Activated naive CD8-positive, alpha-beta T cell treated with anti-CD3 and anti-CD28 coated beads, Interleukin-2, amount 50 U/mL, for 24 hours (primary cell): ENCODE measurements around the gene PIGN.

Source experiments
- ATAC-seq: fragments of 150-1000 bp; cut with Tn5 transposase; one replicate; pipeline ENCODE4 v1.10.0; 2021
- DNase-seq: peaks from one replicate; pipeline ENCODE4 v3.0.0; 2021
- H3K27ac Mint-ChIP-seq: one replicate; pipeline ENCODE4 v1.8.0; 2021; ENCODE audit warnings: mild to moderate bottlenecking, mixed read lengths
- H3K27me3 Mint-ChIP-seq: one replicate; pipeline ENCODE4 v1.8.0; 2021; ENCODE audit warnings: mixed read lengths
- H3K36me3 Mint-ChIP-seq: one replicate; pipeline ENCODE4 v1.8.0; 2021; ENCODE audit warnings: low read depth, mixed read lengths
- H3K4me1 Mint-ChIP-seq: one replicate; pipeline ENCODE4 v1.8.0; 2021; ENCODE audit warnings: mixed read lengths
- H3K4me3 Mint-ChIP-seq: one replicate; pipeline ENCODE4 v1.8.0; 2021; ENCODE audit warnings: mild to moderate bottlenecking, moderate library complexity, mixed read lengths
- H3K9me3 Mint-ChIP-seq: one replicate; pipeline ENCODE4 v1.8.0; 2021; ENCODE audit warnings: mixed read lengths

Gene PIGN

DNA sequence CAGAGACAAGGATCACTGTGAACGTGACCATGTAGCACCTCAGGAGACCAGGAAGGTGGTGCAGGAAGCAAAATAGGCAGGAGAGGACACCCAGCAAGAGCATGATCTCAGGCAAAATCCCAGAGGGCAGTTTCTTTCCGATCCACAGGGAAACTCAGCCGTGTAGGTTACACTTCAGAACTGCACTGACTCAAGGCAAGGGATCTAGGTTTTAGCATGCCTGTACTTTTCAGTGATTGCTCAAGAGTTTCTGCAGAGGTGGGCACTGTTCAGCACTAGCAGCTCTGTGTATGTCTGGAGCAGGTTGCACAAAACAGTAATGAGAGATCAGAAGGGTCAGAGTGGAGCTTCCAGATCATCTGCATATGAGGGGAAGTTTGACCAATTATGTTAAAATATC is 177.3 kb downstream of the PIGN start:
- Mint-ChIP-seq H3K4me1 (no peaks in the 10 kb centered on the region), H3K4me3 (no peak overlapping the region), H3K27me3 (peaks cover 5% of the 10 kb centered on the region), H3K27ac (no peak overlapping the region), H3K36me3 (peaks cover 2% of the 10 kb centered on the region), H3K9me3 (peaks cover 20% of the 10 kb centered on the region)
- DNase-seq, result no peak
- no peak for ATAC-seq

GRCh38 chr18:62001396-62001795 is 185.5 kb downstream of the PIGN start:
- H3K4me1 Mint-ChIP-seq, result no peaks in the 10 kb centered on the region
- H3K27me3 Mint-ChIP-seq, result peaks cover 12% of the 10 kb centered on the region
- H3K9me3 Mint-ChIP-seq, result peaks cover 36% of the 10 kb centered on the region

DNA sequence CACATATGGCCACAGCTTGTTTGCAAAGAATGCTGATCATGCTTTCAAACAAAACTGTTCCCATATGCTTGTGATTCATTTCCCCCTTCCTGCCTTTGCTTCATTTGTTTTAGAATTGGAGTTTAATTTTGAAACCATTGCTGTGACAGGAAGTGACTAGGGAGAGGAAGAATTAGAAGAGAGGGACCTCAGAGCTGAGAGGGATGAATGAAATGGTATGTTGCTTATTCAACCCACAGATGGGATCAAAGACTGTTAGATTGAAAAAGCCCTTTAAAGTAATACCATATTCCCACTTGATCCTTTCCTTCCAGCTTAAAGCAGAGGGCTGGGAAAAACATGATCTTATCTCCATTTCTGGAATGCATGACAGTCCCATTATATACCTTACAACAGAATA is 187.9 kb downstream of the PIGN start:
- no peaks in the 10 kb centered on the region for H3K4me1 Mint-ChIP-seq
- H3K27me3 Mint-ChIP-seq, result peaks cover 12% of the 10 kb centered on the region
- ATAC-seq (no peak), DNase-seq (no peak)
- peaks cover 21% of the 10 kb centered on the region for H3K9me3 Mint-ChIP-seq
- H3K4me3 Mint-ChIP-seq, result no peak overlapping the region
- H3K27ac Mint-ChIP-seq, result no peak overlapping the region
- no peaks in the 10 kb centered on the region for H3K36me3 Mint-ChIP-seq

More at GRCh38 chr18:62001396-62001795, 185.5 kb downstream of the PIGN start:
- DNase-seq (no peak), ATAC-seq (no peak)
- H3K4me3 Mint-ChIP-seq, result no peak overlapping the region
- no peak overlapping the region for H3K27ac Mint-ChIP-seq
- H3K36me3 Mint-ChIP-seq, result peaks cover 2% of the 10 kb centered on the region

DNA sequence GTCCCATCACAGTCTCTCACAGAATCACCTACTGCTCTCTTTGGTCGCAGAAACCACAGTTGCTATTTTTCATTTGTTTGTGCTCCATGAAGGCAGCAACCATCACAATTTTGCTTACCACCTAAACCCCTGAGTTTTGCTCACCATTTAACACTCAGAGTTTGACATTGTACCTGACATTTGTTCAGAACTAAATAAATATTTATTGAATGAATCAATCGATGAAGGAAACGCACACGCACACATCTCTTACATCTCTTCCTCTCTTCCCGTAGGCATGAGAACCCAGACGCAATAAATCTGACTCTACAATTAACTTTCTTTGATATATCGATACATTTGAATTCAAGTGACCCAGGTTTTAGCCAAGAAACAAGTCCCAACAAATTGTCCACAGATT is 188.5 kb downstream of the PIGN start:
- no peak overlapping the region for H3K27ac Mint-ChIP-seq
- H3K4me1 Mint-ChIP-seq, result no peaks in the 10 kb centered on the region
- DNase-seq (no peak), ATAC-seq (no peak)
- peaks cover 10% of the 10 kb centered on the region for H3K27me3 Mint-ChIP-seq
- no peaks in the 10 kb centered on the region for H3K36me3 Mint-ChIP-seq
- H3K9me3 Mint-ChIP-seq, result peaks cover 21% of the 10 kb centered on the region
- H3K4me3 Mint-ChIP-seq, result no peak overlapping the region

GRCh38 chr18:61995618-61996017 is 191.2 kb downstream of the PIGN start:
- H3K9me3 Mint-ChIP-seq, result peaks cover 12% of the 10 kb centered on the region
- no peaks in the 10 kb centered on the region for H3K36me3 Mint-ChIP-seq
- H3K27ac Mint-ChIP-seq, result no peak overlapping the region
- H3K4me3 Mint-ChIP-seq, result no peak overlapping the region
- peaks cover 8% of the 10 kb centered on the region for H3K27me3 Mint-ChIP-seq
- peaks cover 8% of the 10 kb centered on the region for H3K4me1 Mint-ChIP-seq
- ATAC-seq (no peak), DNase-seq (no peak)

DNA sequence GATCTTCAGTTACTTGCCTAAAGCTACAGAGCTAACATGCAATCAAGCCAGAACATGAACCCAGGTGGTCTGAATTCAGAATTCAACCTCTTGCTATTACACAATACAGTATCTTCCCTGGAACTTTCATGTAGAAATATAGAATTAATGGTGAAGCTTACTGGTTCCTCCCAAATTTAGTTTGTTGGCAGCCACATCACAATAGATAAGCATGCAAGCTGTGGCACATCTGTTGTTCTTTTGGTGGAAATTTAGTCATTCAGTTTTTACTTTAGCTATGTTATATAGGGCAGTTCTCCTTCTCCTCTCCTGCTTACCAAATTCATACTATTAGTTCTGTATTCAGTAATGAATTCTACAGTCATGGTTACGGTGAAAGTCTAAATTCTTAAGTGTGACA is 193.0 kb downstream of the PIGN start:
- Mint-ChIP-seq H3K36me3 (no peaks in the 10 kb centered on the region), H3K9me3 (no peaks in the 10 kb centered on the region), H3K27ac (no peak overlapping the region), H3K27me3 (peaks cover 8% of the 10 kb centered on the region), H3K4me1 (peaks cover 8% of the 10 kb centered on the region), H3K4me3 (no peak overlapping the region)
- ATAC-seq, result no peak
- no peak for DNase-seq

DNA sequence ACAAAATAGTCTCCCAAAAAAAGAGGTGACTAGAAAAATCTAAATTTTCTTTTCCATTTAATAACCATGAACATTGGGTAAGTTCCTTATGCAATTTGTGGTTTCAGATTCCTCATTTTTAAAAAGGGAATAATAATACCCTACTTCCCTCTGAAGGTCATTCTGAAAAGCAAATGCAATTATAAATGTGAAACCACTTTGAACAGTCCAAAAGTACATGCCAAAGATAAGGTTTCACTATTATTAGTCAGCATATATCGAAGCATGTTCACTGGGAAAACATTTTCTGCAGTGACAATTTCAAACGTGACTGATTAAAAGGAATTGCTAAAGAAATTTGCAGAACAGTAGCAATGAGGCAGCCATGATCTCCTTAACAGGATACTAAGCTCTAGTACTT is 193.9 kb downstream of the PIGN start:
- no peak overlapping the region for H3K27ac Mint-ChIP-seq
- ATAC-seq (no peak), DNase-seq (no peak)
- H3K4me3 Mint-ChIP-seq, result no peak overlapping the region
- H3K36me3 Mint-ChIP-seq, result no peaks in the 10 kb centered on the region
- peaks cover 8% of the 10 kb centered on the region for H3K4me1 Mint-ChIP-seq
- no peaks in the 10 kb centered on the region for H3K9me3 Mint-ChIP-seq
- H3K27me3 Mint-ChIP-seq, result peaks cover 6% of the 10 kb centered on the region

DNA sequence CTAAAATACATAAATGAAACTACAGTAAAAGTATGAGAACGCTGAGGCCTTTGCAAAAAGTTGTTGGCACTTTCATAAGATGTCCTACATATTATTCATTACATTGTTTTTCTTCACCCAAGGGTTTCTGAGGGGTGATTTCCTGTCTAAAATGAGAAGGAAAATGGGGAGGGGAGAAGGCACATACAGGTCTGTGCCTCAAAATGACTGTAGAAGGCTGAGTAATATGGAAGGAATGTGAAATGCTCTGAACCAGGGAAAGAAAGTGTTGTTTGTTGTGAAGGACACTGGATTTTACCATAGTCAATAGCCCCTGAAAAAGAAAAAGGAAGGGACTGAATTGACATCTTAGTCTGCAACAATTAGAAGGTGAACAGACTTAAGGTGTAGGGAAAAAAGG is 194.6 kb downstream of the PIGN start:
- H3K4me3 Mint-ChIP-seq, result no peak overlapping the region
- no peaks in the 10 kb centered on the region for H3K9me3 Mint-ChIP-seq
- DNase-seq (no peak), ATAC-seq (no peak)
- H3K36me3 Mint-ChIP-seq, result no peaks in the 10 kb centered on the region
- peaks cover 8% of the 10 kb centered on the region for H3K4me1 Mint-ChIP-seq
- peaks cover 6% of the 10 kb centered on the region for H3K27me3 Mint-ChIP-seq
- no peak overlapping the region for H3K27ac Mint-ChIP-seq

GRCh38 chr18:61991836-61992235 is 195.0 kb downstream of the PIGN start:
- no peak for DNase-seq
- Mint-ChIP-seq H3K9me3 (no peaks in the 10 kb centered on the region), H3K4me1 (peaks cover 8% of the 10 kb centered on the region), H3K36me3 (no peaks in the 10 kb centered on the region), H3K27me3 (peaks cover 1% of the 10 kb centered on the region), H3K4me3 (no peak overlapping the region), H3K27ac (no peak overlapping the region)
- ATAC-seq, result no peak

DNA sequence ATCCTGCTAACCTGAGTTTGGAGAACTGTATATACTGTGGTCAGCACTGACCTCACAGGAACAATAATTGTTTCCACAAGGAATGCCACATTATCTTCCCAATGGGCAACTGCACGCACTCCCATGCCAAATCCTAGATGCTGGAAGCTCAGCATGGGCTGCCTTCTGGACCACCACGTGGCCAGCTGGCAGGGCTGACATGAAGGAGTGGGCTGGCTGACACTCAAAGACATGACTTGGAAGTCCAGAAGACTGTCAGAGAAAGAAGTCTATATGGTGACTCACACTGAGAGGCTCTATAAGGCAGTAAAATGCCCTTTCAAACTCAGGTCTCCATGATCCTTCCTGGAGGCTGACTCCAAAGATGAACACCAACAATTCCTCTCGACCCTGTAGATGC is 195.7 kb downstream of the PIGN start:
- Mint-ChIP-seq H3K4me3 (no peak overlapping the region), H3K27me3 (no peaks in the 10 kb centered on the region), H3K36me3 (no peaks in the 10 kb centered on the region), H3K27ac (no peak overlapping the region), H3K9me3 (no peaks in the 10 kb centered on the region), H3K4me1 (peaks cover 8% of the 10 kb centered on the region)
- ATAC-seq (no peak), DNase-seq (no peak)
